HCT116 (cell line): ENCODE results near the gene MOK. TPM values are rescaled to one million over a fixed set of nuclear protein-coding genes. Genes with fewer than 3 reads are reported as not detected.

Experiments
- ATAC-seq: fragments of 200-7000 bp; cut with Tn5 transposase; 2 replicates; pipeline ENCODE4 v1.9.1; 2020; ENCODE audit warnings: mild to moderate bottlenecking, moderate library complexity
- BruUV-seq: library from RNA; stranded (reverse); fragments of 400-500 nt; replicated peaks from 2 replicates; lab custom pipeline; 2021; lab: Mats Ljungman, UMichigan
- CTCF ChIA-PET: fragments of 300-600 bp; sonication (Branson Sonifier 250); formaldehyde crosslinking; loops from one replicate; lab custom pipeline; 2021; ENCODE audit warnings: antibody characterized with exemption; lab: Charles Lee
- POLR2A ChIA-PET: fragments of 300-600, 350-600 bp; sonication (Branson Sonifier 250); formaldehyde crosslinking; loops from one replicate; lab custom pipeline; 2021; ENCODE audit warnings: antibody characterized with exemption; lab: Charles Lee
- RAD21 ChIA-PET, 2 experiments: fragments of 300-600 bp; sonication (Branson Sonifier 250); formaldehyde crosslinking; loops; one replicate each; lab custom pipeline; 2023; ENCODE audit warnings: low total read pairs in 2 of 2; ENCODE audit not compliant: uncharacterized antibody in 2 of 2, unreplicated experiment in 2 of 2, low non-redundant PET in 1 of 2; lab: Charles Lee
- DNase-seq: peaks from one replicate; pipeline ENCODE4 v3.0.0-alpha.2; 2010; ENCODE audit warnings: low read depth, low spot score
- H2AFZ ChIP-seq: fragments of 200-600 bp; shearing (Covaris generic), sonication (generic); 2 replicates; pipeline ENCODE4 v1.6.1; 2017; ENCODE audit warnings: low read depth, mixed run types, mixed read lengths, antibody characterized with exemption, low read length; ENCODE audit not compliant: poor library complexity, severe bottlenecking
- H3K27ac ChIP-seq: 2 replicates; pipeline ENCODE4 v1.5.1; 2012; ENCODE audit warnings: low read depth, low read length
- H3K27me3 ChIP-seq: fragments of 200-600 bp; sonication (generic); 2 replicates; pipeline ENCODE4 v1.6.1; 2016; ENCODE audit warnings: mixed run types, low read length, mixed read lengths; ENCODE audit not compliant: insufficient read depth
- H3K36me3 ChIP-seq, 2 experiments: fragments of 200-500 bp in 1 of 2; fragments of 200-600 bp in 1 of 2; sonication (Bioruptor generic) in 1 of 2; sonication (generic) in 1 of 2; 2 replicates each; pipeline versions ENCODE4 v1.5.1 to v1.6.1; 2014 to 2016; ENCODE audit warnings: low read length in 2 of 2, inconsistent platforms in 1 of 2, mixed read lengths in 1 of 2, mixed run types in 1 of 2; ENCODE audit not compliant: insufficient read depth in 2 of 2, control insufficient read depth in 1 of 2
- H3K4me1 ChIP-seq, 2 experiments: fragments of 200-600 bp in 1 of 2; sonication (generic) in 1 of 2; 2 replicates each; pipeline versions ENCODE4 v1.5.1 to v1.6.1; 2012 to 2017; ENCODE audit warnings: low read length in 2 of 2, inconsistent platforms in 1 of 2, mild to moderate bottlenecking in 1 of 2, mixed read lengths in 1 of 2, mixed run types in 1 of 2, moderate library complexity in 1 of 2; ENCODE audit not compliant: insufficient read depth in 2 of 2, control insufficient read depth in 1 of 2
- H3K4me2 ChIP-seq: fragments of 200-600 bp; sonication (generic); 2 replicates; pipeline ENCODE4 v1.6.1; 2017; ENCODE audit warnings: mixed run types, low read length, mixed read lengths
- H3K4me3 ChIP-seq, 2 experiments: fragments of 200-600 bp in 1 of 2; sonication (generic) in 1 of 2; replicated peaks in 1 of 2; 2 replicates each; pipeline ENCODE4 v1.5.1; 2011 to 2016; ENCODE audit warnings: low read length in 2 of 2, control low read depth in 1 of 2, low read depth in 1 of 2, mild to moderate bottlenecking in 1 of 2, mixed read lengths in 1 of 2, mixed run types in 1 of 2
- H3K79me2 ChIP-seq: fragments of 200-600 bp; sonication (generic); 2 replicates; pipeline ENCODE4 v1.6.1; 2017; ENCODE audit warnings: mild to moderate bottlenecking, mixed run types, low read length, moderate library complexity, mixed read lengths; ENCODE audit not compliant: insufficient read depth
- H3K9ac ChIP-seq: fragments of 200-600 bp; sonication (generic); 2 replicates; pipeline ENCODE4 v1.6.1; 2016; ENCODE audit warnings: low read length, mixed read lengths
- H3K9me2 ChIP-seq: fragments of 200-600 bp; sonication (generic), shearing (Covaris generic); 2 replicates; pipeline ENCODE4 v1.6.1; 2017; ENCODE audit warnings: mixed run types, mild to moderate bottlenecking, moderate library complexity; ENCODE audit not compliant: insufficient read depth
- H3K9me3 ChIP-seq, 2 experiments: fragments of 200-500 bp in 1 of 2; fragments of 200-600 bp in 1 of 2; sonication (Bioruptor generic) in 1 of 2; sonication (generic) in 1 of 2; 2 replicates each; pipeline ENCODE4 v1.6.1; 2014 to 2017; ENCODE audit warnings: low read length in 2 of 2, mixed read lengths in 2 of 2, inconsistent platforms in 1 of 2, low read depth in 1 of 2, mild to moderate bottlenecking in 1 of 2, mixed run types in 1 of 2, moderate library complexity in 1 of 2; ENCODE audit not compliant: control insufficient read depth in 1 of 2, insufficient read depth in 1 of 2
- H4K20me1 ChIP-seq: fragments of 200-600 bp; sonication (generic), shearing (Covaris generic); 2 replicates; pipeline ENCODE4 v1.6.1; 2017; ENCODE audit warnings: mixed run types, mild to moderate bottlenecking, moderate library complexity; ENCODE audit not compliant: insufficient read depth
- CBX3 ChIP-seq: IDR thresholded peaks from 2 replicates; pipeline ENCODE4 v1.6.1; 2012; ENCODE audit warnings: low read depth
- CEBPB ChIP-seq: IDR thresholded peaks from 2 replicates; pipeline ENCODE4 v1.6.1; 2012; ENCODE audit warnings: low read depth
- EGR1 ChIP-seq: IDR thresholded peaks from 2 replicates; pipeline ENCODE4 v1.6.1; 2012; ENCODE audit warnings: low read depth
- ELF1 ChIP-seq: IDR thresholded peaks from 2 replicates; pipeline ENCODE4 v1.6.1; 2012; ENCODE audit warnings: low read depth, borderline replicate concordance
- EZH2phosphoT487 ChIP-seq: fragments of 200-600 bp; IDR thresholded peaks from 2 replicates; pipeline ENCODE4 v1.6.1; 2018; ENCODE audit warnings: antibody characterized with exemption, borderline replicate concordance
- JUND ChIP-seq: IDR thresholded peaks from 2 replicates; pipeline ENCODE4 v1.6.1; 2012
- POLR2AphosphoS5 ChIP-seq: IDR thresholded peaks from 2 replicates; pipeline ENCODE4 v1.6.1; 2011; ENCODE audit warnings: mild to moderate bottlenecking, low read depth, low read length, moderate library complexity
- RAD21 ChIP-seq: IDR thresholded peaks from 2 replicates; pipeline ENCODE4 v1.6.1; 2012; ENCODE audit warnings: low read depth, mild to moderate bottlenecking
- SIN3A ChIP-seq: IDR thresholded peaks from 2 replicates; pipeline ENCODE4 v1.6.1; 2012; ENCODE audit warnings: low read depth
- ZBTB33 ChIP-seq: IDR thresholded peaks from 2 replicates; pipeline ENCODE4 v1.6.1; 2011; ENCODE audit warnings: mild to moderate bottlenecking, low read length, moderate library complexity; ENCODE audit not compliant: insufficient replicate concordance; ENCODE audit errors: extremely low read depth
- ZNF274 ChIP-seq: fragments of 200-500 bp; sonication (Bioruptor generic); IDR thresholded peaks from 2 replicates; pipeline ENCODE4 v1.6.1; 2014; ENCODE audit warnings: mild to moderate bottlenecking, low read depth, low read length, inconsistent platforms
- intact Hi-C: fragments of 100-400 bp; cut with micrococcal nuclease; formaldehyde crosslinking; loops from 2 replicates; pipeline ENCODE4 v1.10.0; 2022
- total RNA-seq: library from RNA; stranded (reverse); gene quantifications from one replicate; pipeline ENCODE4 v1.2.1, GENCODE V29; 2021; ENCODE audit not compliant: unreplicated experiment
- TF ChIP-seq, protein P1 (sequence below): IDR thresholded peaks from 2 replicates; pipeline ENCODE4 v1.6.1; 2012
- TF ChIP-seq, protein P2 (sequence below), 3 experiments: fragments of 200-600 bp in 1 of 3; sonication (generic) in 1 of 3; IDR thresholded peaks in 2 of 3; conservative IDR thresholded peaks in 1 of 3; 2 replicates each; pipeline ENCODE4 v1.5.1; 2012 to 2017; ENCODE audit warnings: low read depth in 2 of 3, low read length in 2 of 3, antibody characterized with exemption in 1 of 3, borderline replicate concordance in 1 of 3, control low read depth in 1 of 3, mild to moderate bottlenecking in 1 of 3, mixed read lengths in 1 of 3, mixed run types in 1 of 3, moderate library complexity in 1 of 3; ENCODE audit not compliant: insufficient read depth in 1 of 3

The MOK gene
- total RNA-seq, 1 experiment from 2014 or later: 9.4 TPM

GRCh38 chr14:102215071-102215470, 89.9 kb downstream of the MOK start:
- Histone ChIP-seq H3K9me2 (no peaks in the 10 kb centered on the region), H3K9me3 (no peaks in the 10 kb centered on the region), H2AFZ (no peak overlapping the region), H3K4me3 (no peak overlapping the region), H3K4me2 (no peak overlapping the region), H3K9ac (no peak overlapping the region), H3K27me3 (no peaks in the 10 kb centered on the region), H3K27ac (no peak overlapping the region), H3K79me2 (peaks cover 30% of the 10 kb centered on the region), H3K36me3 (0 out of 4 replicates have a peak, but pooled peaks cover 0 to 6% of the 10 kb centered on the region in 2 experiments), H3K4me1 (no peaks in the 10 kb centered on the region), H4K20me1 (no peaks in the 10 kb centered on the region)
- ATAC-seq (no peak), DNase-seq (no peak)
- ChIA-PET POLR2A (no interaction called here), CTCF (interaction anchor here (0.7 to 1.3 kb wide), 2 partner anchors 16 to 99 kb away, joined by 3 read pairs; no protein-coding TSS in a partner anchor), RAD21 (no interaction called here)
- no TSS peak for BruUV-seq
- no peak for TF ChIP-seq ELF1
- no peak for TF ChIP-seq POLR2AphosphoS5
- TF ChIP-seq CBX3: no peak
- TF ChIP-seq ZBTB33: no peak
- TF ChIP-seq, protein P1, sequence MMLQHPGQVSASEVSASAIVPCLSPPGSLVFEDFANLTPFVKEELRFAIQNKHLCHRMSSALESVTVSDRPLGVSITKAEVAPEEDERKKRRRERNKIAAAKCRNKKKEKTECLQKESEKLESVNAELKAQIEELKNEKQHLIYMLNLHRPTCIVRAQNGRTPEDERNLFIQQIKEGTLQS: no peak
- TF ChIP-seq EZH2phosphoT487: no peak
- TF ChIP-seq, protein P2, sequence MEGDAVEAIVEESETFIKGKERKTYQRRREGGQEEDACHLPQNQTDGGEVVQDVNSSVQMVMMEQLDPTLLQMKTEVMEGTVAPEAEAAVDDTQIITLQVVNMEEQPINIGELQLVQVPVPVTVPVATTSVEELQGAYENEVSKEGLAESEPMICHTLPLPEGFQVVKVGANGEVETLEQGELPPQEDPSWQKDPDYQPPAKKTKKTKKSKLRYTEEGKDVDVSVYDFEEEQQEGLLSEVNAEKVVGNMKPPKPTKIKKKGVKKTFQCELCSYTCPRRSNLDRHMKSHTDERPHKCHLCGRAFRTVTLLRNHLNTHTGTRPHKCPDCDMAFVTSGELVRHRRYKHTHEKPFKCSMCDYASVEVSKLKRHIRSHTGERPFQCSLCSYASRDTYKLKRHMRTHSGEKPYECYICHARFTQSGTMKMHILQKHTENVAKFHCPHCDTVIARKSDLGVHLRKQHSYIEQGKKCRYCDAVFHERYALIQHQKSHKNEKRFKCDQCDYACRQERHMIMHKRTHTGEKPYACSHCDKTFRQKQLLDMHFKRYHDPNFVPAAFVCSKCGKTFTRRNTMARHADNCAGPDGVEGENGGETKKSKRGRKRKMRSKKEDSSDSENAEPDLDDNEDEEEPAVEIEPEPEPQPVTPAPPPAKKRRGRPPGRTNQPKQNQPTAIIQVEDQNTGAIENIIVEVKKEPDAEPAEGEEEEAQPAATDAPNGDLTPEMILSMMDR (IDR thresholded peaks at IDR 0.05 in 2 of 3, conservative IDR thresholded peaks at IDR 0.05 in 1 of 3; ENCODE audit: borderline replicate concordance in 1 of 3, insufficient read depth in 1 of 3, low read depth in 2 of 3, low read length in 2 of 3): no peak
- TF ChIP-seq ZNF274: no peak
- no peak for TF ChIP-seq SIN3A
- no peak for TF ChIP-seq RAD21
- no peak for TF ChIP-seq CEBPB
- no peak for TF ChIP-seq JUND
- TF ChIP-seq EGR1: no peak
- intact Hi-C loops: no loop called here
